HEK293 (cell line): Measurements from ENCODE around the gene PPP5C.

ENCODE experiments used
- FEZF1 ChIP-seq: fragments of 450-650 bp; formaldehyde crosslinking; IDR thresholded peaks from 2 replicates; pipeline ENCODE4 v1.5.1; 2016; ENCODE audit warnings: missing biosample characterization, missing genetic modification characterization
- HOXC10 ChIP-seq: sonication (generic); formaldehyde crosslinking; IDR thresholded peaks from 2 replicates; pipeline ENCODE4 v1.8.1; 2023; ENCODE audit warnings: mild to moderate bottlenecking, missing genetic modification reagents
- ZFP37 ChIP-seq: fragments of 450-650 bp; formaldehyde crosslinking; IDR thresholded peaks from 2 replicates; pipeline ENCODE4 v1.5.1; 2016; ENCODE audit warnings: missing biosample characterization, missing genetic modification characterization
- TF ChIP-seq, protein P1 (sequence below): fragments of 450-650 bp; formaldehyde crosslinking; IDR thresholded peaks from 2 replicates; pipeline ENCODE4 v1.5.1; 2016; ENCODE audit warnings: missing biosample characterization, missing genetic modification characterization, low read depth

- TF ChIP-seq, protein P1, sequence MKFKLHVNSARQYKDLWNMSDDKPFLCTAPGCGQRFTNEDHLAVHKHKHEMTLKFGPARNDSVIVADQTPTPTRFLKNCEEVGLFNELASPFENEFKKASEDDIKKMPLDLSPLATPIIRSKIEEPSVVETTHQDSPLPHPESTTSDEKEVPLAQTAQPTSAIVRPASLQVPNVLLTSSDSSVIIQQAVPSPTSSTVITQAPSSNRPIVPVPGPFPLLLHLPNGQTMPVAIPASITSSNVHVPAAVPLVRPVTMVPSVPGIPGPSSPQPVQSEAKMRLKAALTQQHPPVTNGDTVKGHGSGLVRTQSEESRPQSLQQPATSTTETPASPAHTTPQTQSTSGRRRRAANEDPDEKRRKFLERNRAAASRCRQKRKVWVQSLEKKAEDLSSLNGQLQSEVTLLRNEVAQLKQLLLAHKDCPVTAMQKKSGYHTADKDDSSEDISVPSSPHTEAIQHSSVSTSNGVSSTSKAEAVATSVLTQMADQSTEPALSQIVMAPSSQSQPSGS, result no peak
- TF ChIP-seq FEZF1 (tag by site-specific recombination), result no peak
- TF ChIP-seq ZFP37, result no peak
- TF ChIP-seq HOXC10 (CRISPR knock-in tag), result no peak
These were observed 5.0 kb upstream of the PPP5C start for GRCh38 chr19:46341937-46342336.
